Nephron (organoid): Measurements from ENCODE around the gene SNTB2.

Source experiments
- H3K27ac Mint-ChIP-seq, 3 experiments: 2 replicates each; pipeline ENCODE4 v1.8.0; 2020; ENCODE audit warnings: mixed read lengths in 3 of 3, mild to moderate bottlenecking in 2 of 3, moderate library complexity in 1 of 3
- H3K27me3 Mint-ChIP-seq: 2 replicates; pipeline ENCODE4 v1.8.0; 2021; ENCODE audit warnings: low read depth, mild to moderate bottlenecking, moderate library complexity, mixed read lengths
- H3K36me3 Mint-ChIP-seq: 2 replicates; pipeline ENCODE4 v1.8.0; 2020; ENCODE audit warnings: low read depth, mixed read lengths
- H3K4me1 Mint-ChIP-seq: 2 replicates; pipeline ENCODE4 v1.8.0; 2020; ENCODE audit warnings: mixed read lengths
- H3K4me3 Mint-ChIP-seq, 3 experiments: 2 replicates each; pipeline ENCODE4 v1.8.0; 2020; ENCODE audit warnings: mild to moderate bottlenecking in 3 of 3, mixed read lengths in 3 of 3, moderate library complexity in 2 of 3
- H3K9me3 Mint-ChIP-seq: 2 replicates; pipeline ENCODE4 v1.8.0; 2020; ENCODE audit warnings: mixed read lengths
- CTCF ChIP-seq, 3 experiments: fragments of 200-600 bp; sonication (generic); IDR thresholded peaks; one replicate each; pipeline ENCODE4 v1.5.0; 2021; ENCODE audit warnings: antibody characterized with exemption in 3 of 3; ENCODE audit not compliant: unreplicated experiment in 3 of 3

The SNTB2 gene

DNA sequence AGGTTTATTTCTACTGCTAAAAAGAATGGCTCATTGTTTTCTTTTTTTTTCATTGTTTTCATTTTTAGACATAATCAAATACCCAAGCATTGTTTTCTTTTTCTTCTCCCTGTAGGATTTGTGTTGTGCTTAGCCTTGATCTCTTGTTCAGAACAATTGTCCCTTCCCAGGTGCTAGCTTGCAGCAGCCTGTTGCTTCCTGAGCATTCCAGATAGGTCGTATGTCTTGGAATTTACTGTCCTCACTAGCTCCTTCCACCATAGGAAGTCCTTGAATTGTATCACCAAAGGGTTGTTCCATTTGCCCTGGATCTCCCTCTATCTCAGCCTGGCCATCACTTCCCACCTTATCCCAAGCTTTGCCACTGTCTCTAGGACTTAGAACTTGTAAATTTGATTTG lies 114.2 kb downstream of the SNTB2 start:
- Mint-ChIP-seq H3K27me3 (no peaks in the 10 kb centered on the region), H3K27ac (no peak overlapping the region), H3K9me3 (no peaks in the 10 kb centered on the region), H3K4me1 (no peaks in the 10 kb centered on the region), H3K4me3 (no peak overlapping the region), H3K36me3 (peaks cover 36% of the 10 kb centered on the region)
- TF ChIP-seq CTCF (IDR thresholded peaks at IDR 0.05; ENCODE audit: unreplicated experiment in 3 of 3) = no peak

DNA sequence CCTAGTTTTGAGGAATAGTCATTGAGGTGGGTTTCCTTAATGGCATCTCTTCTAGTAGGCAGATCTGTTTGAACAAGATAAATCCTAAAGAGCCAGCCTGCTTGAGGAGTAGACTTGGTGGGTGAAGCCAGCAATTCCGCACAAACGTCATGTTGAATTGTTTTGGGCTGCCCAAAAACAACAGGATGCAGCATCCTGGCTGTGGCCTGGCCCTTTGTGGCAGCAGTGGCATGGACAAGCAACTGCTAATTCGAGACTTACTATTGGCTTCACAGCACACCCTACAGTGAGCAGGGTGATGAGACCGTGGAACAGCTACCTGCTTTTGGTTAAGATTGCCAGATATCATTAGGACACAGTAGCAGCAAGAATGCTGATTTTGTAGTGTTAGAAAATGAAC lies 114.9 kb downstream of the SNTB2 start:
- H3K27ac Mint-ChIP-seq = no peak overlapping the region
- peaks cover 34% of the 10 kb centered on the region for H3K36me3 Mint-ChIP-seq
- no peaks in the 10 kb centered on the region for H3K4me1 Mint-ChIP-seq
- H3K4me3 Mint-ChIP-seq = no peak overlapping the region
- no peaks in the 10 kb centered on the region for H3K27me3 Mint-ChIP-seq
- H3K9me3 Mint-ChIP-seq = no peaks in the 10 kb centered on the region
- TF ChIP-seq CTCF (IDR thresholded peaks at IDR 0.05; ENCODE audit: unreplicated experiment in 3 of 3) = no peak

DNA sequence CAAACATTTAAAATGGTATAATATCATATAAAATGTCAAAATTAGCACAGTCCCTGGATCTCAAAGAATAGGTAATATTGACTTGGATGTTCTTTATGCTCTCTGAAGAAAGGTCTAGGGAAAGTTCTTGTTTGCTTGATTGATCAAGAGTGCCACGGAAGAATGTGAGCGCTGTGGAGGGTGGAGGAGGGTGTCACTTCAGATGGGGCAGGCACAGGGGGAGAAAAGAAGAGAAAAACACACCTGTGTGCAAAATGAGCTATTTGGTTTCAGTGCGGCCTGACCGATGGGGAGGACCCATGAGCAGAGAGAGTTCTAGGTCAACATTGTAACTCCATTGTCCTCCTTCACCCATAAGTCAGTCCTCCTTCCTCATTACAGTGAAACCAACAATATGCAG lies 115.3 kb downstream of the SNTB2 start:
- no peak overlapping the region for H3K4me3 Mint-ChIP-seq
- H3K27ac Mint-ChIP-seq = peak overlapping the region in 1 of 3 experiments; percentile 16
- H3K9me3 Mint-ChIP-seq = no peaks in the 10 kb centered on the region
- no peaks in the 10 kb centered on the region for H3K27me3 Mint-ChIP-seq
- no peaks in the 10 kb centered on the region for H3K4me1 Mint-ChIP-seq
- TF ChIP-seq CTCF (IDR thresholded peaks at IDR 0.05; ENCODE audit: unreplicated experiment in 3 of 3) = no peak
- H3K36me3 Mint-ChIP-seq = peaks cover 34% of the 10 kb centered on the region

DNA sequence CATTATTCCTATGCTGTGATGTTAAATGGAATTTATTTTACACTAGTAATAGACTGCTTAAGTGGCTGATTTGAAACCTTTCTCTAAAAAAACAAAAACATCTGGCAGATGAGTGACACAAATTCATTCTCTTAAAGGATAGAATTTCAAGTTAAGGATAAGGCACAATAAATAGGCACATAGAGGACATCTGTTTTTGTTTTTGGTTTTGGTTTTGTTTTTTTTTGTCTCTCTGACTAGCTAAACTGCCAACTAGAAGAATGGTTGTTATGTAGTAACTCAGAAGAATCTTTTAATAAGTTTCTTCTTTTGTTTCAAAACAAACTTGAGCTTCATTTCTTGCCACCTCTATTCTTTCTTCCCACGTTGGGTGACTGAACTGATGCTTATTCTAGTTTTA lies 119.1 kb downstream of the SNTB2 start:
- H3K27ac Mint-ChIP-seq = no peak overlapping the region
- H3K4me3 Mint-ChIP-seq = no peak overlapping the region
- no peaks in the 10 kb centered on the region for H3K4me1 Mint-ChIP-seq
- peaks cover 16% of the 10 kb centered on the region for H3K36me3 Mint-ChIP-seq
- TF ChIP-seq CTCF (IDR thresholded peaks at IDR 0.05; ENCODE audit: unreplicated experiment in 3 of 3) = no peak
- no peaks in the 10 kb centered on the region for H3K27me3 Mint-ChIP-seq
- no peaks in the 10 kb centered on the region for H3K9me3 Mint-ChIP-seq

- TF ChIP-seq CTCF (IDR thresholded peaks at IDR 0.05; ENCODE audit: unreplicated experiment in 3 of 3) = no peak
- Mint-ChIP-seq H3K4me3 (no peak overlapping the region), H3K27ac (no peak overlapping the region), H3K36me3 (peaks cover 11% of the 10 kb centered on the region), H3K4me1 (peaks cover 2% of the 10 kb centered on the region), H3K27me3 (no peaks in the 10 kb centered on the region), H3K9me3 (no peaks in the 10 kb centered on the region)
Observed at GRCh38 chr16:69307091-69307490, 120.1 kb downstream of the SNTB2 start.

- H3K36me3 Mint-ChIP-seq = peaks cover 10% of the 10 kb centered on the region
- no peak overlapping the region for H3K27ac Mint-ChIP-seq
- H3K4me3 Mint-ChIP-seq = no peak overlapping the region
- peaks cover 5% of the 10 kb centered on the region for H3K4me1 Mint-ChIP-seq
- no peaks in the 10 kb centered on the region for H3K9me3 Mint-ChIP-seq
- TF ChIP-seq CTCF (IDR thresholded peaks at IDR 0.05; ENCODE audit: unreplicated experiment in 3 of 3) = no peak
- H3K27me3 Mint-ChIP-seq = no peaks in the 10 kb centered on the region
Observed at GRCh38 chr16:69307856-69308255, 120.9 kb downstream of the SNTB2 start.
